Effector memory CD4-positive, alpha-beta T cell (primary cell): ENCODE data around the gene PUS7.

Source experiments
- DNase-seq, 3 donors: peaks; one replicate each; pipeline ENCODE4 v3.0.0-alpha.2; 2020
- H3K27ac ChIP-seq: 2 replicates; pipeline ENCODE4 v1.7.0; 2013; ENCODE audit warnings: mild to moderate bottlenecking, low read length, moderate library complexity; ENCODE audit not compliant: insufficient read depth, poor library complexity, severe bottlenecking
- H3K27me3 ChIP-seq: replicated peaks from 2 replicates; pipeline ENCODE4 v1.7.0; 2013; ENCODE audit warnings: mild to moderate bottlenecking, low read length; ENCODE audit not compliant: insufficient read depth, control insufficient read depth, poor library complexity, severe bottlenecking
- H3K36me3 ChIP-seq: 2 replicates; pipeline ENCODE4 v1.7.0; 2013; ENCODE audit warnings: mild to moderate bottlenecking, low read length, moderate library complexity; ENCODE audit not compliant: control insufficient read depth, insufficient read depth
- H3K4me1 ChIP-seq: 2 replicates; pipeline ENCODE4 v1.7.0; 2013; ENCODE audit warnings: low read length, mild to moderate bottlenecking; ENCODE audit not compliant: control insufficient read depth, insufficient read depth, poor library complexity, severe bottlenecking
- H3K4me3 ChIP-seq: 2 replicates; pipeline ENCODE4 v1.7.0; 2013; ENCODE audit warnings: low read length, low read depth, mild to moderate bottlenecking; ENCODE audit not compliant: insufficient read depth, poor library complexity, severe bottlenecking
- H3K9me3 ChIP-seq: 2 replicates; pipeline ENCODE4 v1.7.0; 2013; ENCODE audit warnings: mild to moderate bottlenecking, low read length, moderate library complexity; ENCODE audit not compliant: control insufficient read depth

PUS7 gene

DNA sequence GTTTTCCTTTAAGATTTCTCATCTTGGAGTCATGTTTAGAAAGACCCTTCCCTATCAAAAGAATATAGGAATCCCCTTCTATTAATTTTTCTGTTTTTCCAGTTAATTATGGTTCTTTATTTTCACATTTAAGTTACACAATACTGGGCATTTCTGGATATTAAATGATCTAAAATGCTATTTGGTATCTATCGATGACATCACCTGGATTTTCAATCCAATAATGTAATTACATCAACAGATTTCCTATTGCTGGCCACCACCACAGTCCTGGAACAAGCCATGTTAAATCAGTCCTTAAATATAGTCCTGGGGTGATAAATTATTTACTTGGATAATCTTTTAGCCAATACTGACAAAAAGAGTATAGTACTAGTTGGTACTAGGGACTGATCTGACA, 48.0 kb downstream of the PUS7 start:
- no peak overlapping the region for H3K27ac ChIP-seq
- no peaks in the 10 kb centered on the region for H3K4me1 ChIP-seq
- no peaks in the 10 kb centered on the region for H3K27me3 ChIP-seq
- DNase-seq: no peak
- H3K9me3 ChIP-seq: no peaks in the 10 kb centered on the region
- H3K4me3 ChIP-seq: no peak overlapping the region
- H3K36me3 ChIP-seq: no peaks in the 10 kb centered on the region

DNA sequence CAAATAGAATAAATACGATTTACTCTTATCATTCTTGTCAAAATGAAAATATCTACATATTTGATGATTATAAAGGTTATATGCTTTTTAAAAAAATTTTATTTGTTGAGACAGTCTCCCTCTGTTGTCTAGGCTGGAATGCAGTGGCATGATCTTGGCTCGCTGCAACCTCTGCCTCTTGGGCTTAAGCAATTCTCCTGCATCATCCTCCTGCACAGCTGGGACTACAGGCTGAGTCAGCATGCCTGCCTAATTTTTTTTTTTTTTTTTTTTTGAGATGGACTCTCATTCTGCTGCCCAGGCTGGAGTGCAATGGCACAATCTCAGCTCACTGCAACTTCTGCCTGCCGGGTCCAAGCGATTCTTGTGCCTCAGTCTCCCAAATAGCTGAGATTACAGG, 48.9 kb downstream of the PUS7 start:
- no peak for DNase-seq
- no peak overlapping the region for H3K27ac ChIP-seq
- no peaks in the 10 kb centered on the region for H3K27me3 ChIP-seq
- H3K9me3 ChIP-seq: no peaks in the 10 kb centered on the region
- no peak overlapping the region for H3K4me3 ChIP-seq
- no peaks in the 10 kb centered on the region for H3K36me3 ChIP-seq
- H3K4me1 ChIP-seq: no peaks in the 10 kb centered on the region

DNA sequence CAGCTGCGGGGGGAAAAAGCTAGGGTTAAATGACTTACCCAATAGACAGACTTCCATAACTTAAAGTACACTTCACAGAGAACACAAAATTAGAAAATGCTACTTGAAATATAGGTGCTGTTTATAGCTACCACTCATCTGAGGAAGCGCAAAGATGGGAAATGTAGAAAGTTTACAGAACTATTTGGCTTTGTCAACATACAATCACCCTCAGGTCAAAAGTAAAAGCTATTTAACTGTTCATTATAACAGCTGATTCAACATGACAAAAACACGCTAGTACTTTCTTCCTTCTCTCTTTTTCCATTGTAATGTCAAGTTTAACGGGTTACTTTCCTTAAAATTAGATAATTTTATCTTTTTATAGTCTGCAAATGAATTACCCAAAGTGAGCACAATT, 51.2 kb downstream of the PUS7 start:
- H3K27me3 ChIP-seq: no peaks in the 10 kb centered on the region
- no peak overlapping the region for H3K27ac ChIP-seq
- DNase-seq: no peak
- no peak overlapping the region for H3K4me3 ChIP-seq
- no peaks in the 10 kb centered on the region for H3K36me3 ChIP-seq
- H3K4me1 ChIP-seq: no peaks in the 10 kb centered on the region
- H3K9me3 ChIP-seq: no peaks in the 10 kb centered on the region

DNA sequence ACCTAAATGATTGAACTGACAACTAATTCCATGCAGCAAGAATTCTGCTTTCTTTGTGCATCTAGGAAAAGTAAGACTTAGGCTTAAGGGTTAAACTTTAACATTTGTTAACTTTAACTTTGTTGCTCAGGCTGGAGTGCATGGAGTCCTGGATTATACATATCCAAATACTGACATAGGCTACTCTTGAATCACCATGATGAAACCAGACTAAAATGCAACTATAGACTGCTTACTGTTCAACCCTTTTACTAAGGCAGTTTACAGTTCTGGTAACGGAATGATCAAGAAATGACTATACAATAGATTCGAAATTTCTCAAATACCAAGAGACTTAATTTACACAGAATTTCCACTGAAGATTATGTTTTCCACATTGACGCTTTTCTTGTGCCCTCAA, 52.0 kb downstream of the PUS7 start:
- Histone ChIP-seq H3K9me3 (no peaks in the 10 kb centered on the region), H3K27me3 (no peaks in the 10 kb centered on the region), H3K27ac (no peak overlapping the region), H3K4me1 (no peaks in the 10 kb centered on the region), H3K36me3 (no peaks in the 10 kb centered on the region), H3K4me3 (no peak overlapping the region)
- no peak for DNase-seq

DNA sequence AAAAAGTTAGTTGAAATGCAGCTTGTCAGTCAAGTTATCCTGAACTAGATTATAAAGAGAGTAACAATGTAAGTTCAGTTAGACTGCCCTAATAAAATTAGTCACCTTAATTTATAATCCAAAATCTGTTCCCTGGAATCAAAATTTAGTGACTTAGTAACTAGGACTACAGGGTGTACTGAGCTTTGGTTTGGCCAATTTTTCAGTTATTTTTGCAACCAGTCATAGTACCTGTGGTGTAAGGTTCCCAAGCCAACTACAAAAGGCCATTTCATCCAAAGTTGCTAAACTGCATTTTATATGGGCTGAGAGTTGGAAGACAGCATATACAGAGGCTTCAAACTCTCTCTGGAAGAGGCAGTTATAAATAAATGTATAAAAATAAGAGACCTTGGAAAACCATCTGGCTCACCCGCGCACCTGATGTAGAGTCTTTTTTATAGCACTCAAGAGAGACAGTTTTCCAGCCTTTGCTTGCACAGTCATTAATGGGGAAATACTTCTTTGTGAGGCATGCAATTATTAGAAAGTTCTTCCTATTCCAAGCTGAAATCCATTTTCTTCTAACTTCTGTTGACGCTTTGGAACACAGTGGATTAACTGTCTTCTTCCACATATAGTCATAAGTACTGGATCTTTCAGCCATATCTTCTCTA, 59.2 kb downstream of the PUS7 start:
- H3K27me3 ChIP-seq: no peaks in the 10 kb centered on the region
- no peaks in the 10 kb centered on the region for H3K4me1 ChIP-seq
- no peak for DNase-seq
- no peaks in the 10 kb centered on the region for H3K36me3 ChIP-seq
- H3K9me3 ChIP-seq: no peaks in the 10 kb centered on the region
- H3K27ac ChIP-seq: no peak overlapping the region
- H3K4me3 ChIP-seq: no peak overlapping the region

DNA sequence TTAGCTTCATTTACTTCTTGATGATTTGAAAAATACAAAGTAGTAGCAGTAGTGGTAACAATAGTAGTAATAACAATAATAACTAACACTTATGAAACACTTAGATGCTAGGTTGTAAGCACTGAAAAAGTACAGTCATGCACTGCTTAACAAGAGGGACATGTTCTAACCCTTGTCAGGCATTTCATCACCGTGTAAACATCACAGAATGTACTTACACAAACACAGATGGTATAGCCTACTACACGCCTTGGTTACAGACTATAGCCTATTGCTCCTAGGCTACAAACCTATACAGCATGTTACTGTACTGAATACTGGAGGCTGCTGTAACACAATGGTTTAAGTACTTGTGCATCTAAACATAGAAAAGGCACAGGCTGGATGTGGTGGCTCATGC, 60.6 kb downstream of the PUS7 start:
- H3K4me3 ChIP-seq: no peak overlapping the region
- H3K4me1 ChIP-seq: no peaks in the 10 kb centered on the region
- H3K27me3 ChIP-seq: no peaks in the 10 kb centered on the region
- no peaks in the 10 kb centered on the region for H3K9me3 ChIP-seq
- DNase-seq: no peak
- no peaks in the 10 kb centered on the region for H3K36me3 ChIP-seq
- no peak overlapping the region for H3K27ac ChIP-seq

DNA sequence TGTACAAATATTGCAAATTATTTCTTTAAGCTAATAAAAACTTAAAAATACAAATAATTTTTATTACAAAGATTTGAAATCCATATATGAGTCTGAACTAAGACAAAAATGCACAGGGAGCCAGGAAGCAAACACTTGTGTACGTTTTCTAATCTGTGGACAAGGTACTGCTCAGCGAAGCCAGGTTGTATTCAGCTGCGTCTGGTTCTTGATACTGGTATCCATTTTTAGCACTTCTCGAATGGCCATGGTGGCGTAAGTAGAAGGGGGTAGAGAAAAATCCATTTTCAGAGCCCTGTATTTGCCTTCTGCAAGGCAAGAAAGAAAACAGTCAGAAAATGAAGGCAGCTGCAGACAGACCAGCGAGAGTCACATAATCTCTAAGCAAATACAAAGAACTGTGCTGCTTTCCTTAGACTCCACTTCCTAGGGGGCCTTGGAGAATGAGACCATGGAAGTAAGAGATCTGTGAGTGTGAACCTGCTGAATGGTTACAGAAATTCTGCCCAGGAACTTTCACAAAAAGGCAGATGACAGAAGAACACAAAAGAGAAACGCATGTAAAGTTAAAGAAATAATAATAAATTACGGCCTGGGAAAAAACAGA, 64.3 kb downstream of the PUS7 start:
- no peaks in the 10 kb centered on the region for H3K36me3 ChIP-seq
- no peak overlapping the region for H3K4me3 ChIP-seq
- H3K27ac ChIP-seq: no peak overlapping the region
- H3K4me1 ChIP-seq: no peaks in the 10 kb centered on the region
- no peak for DNase-seq
- H3K9me3 ChIP-seq: no peaks in the 10 kb centered on the region
- H3K27me3 ChIP-seq: no peaks in the 10 kb centered on the region

DNA sequence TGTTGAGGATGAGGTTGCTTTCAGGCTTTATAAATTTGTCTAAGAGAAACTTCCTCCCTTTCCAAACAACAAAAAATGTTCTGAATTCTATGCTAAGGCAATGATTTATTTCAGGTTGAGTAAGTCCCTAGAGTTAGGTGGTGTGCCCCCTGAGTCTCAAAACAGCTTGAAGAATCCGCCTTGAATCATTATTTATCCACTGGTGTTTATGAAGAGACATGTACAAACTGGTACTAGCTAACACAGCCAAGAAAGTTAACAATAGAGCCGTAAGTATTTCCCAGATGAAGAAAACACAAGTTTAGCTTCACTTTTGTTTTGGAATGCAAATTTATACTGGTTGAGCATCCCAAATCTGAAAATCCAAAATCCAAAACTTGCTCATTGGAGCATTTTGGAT, 67.2 kb downstream of the PUS7 start:
- no peak for DNase-seq
- no peaks in the 10 kb centered on the region for H3K9me3 ChIP-seq
- H3K36me3 ChIP-seq: no peaks in the 10 kb centered on the region
- no peaks in the 10 kb centered on the region for H3K27me3 ChIP-seq
- H3K4me1 ChIP-seq: no peaks in the 10 kb centered on the region
- H3K27ac ChIP-seq: no peak overlapping the region
- H3K4me3 ChIP-seq: no peak overlapping the region

DNA sequence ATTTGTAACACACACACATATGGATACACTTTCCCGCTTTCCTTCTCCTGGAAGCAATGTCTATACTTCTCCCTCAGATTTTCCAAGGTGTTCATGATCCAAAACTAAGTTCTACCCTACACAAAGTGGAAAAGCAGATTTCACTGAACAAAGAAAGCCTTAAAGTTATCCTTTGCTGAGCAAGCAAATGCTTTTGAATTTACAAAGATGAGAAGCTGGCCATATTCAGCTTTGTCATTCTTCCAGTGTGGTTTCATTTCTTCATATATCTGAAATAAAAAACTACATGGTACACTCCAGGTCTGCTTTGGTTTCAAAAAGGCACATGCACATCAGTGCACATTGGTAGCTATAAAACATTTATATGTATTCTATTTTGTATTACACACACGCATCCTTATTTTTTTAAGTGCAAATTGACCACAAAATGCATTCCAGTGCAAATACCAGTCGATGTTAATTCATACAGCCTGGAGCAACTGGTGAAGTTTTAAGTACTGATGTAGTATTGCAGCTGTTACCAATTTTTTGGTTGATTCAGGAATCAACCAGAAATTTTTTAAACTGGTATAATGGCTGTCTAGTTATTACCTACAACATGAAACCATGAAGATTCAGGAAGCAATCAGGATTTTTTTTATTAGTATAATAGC, 67.8 kb downstream of the PUS7 start:
- no peak overlapping the region for H3K27ac ChIP-seq
- H3K4me3 ChIP-seq: no peak overlapping the region
- no peaks in the 10 kb centered on the region for H3K36me3 ChIP-seq
- no peak for DNase-seq
- no peaks in the 10 kb centered on the region for H3K4me1 ChIP-seq
- H3K9me3 ChIP-seq: no peaks in the 10 kb centered on the region
- no peaks in the 10 kb centered on the region for H3K27me3 ChIP-seq

DNA sequence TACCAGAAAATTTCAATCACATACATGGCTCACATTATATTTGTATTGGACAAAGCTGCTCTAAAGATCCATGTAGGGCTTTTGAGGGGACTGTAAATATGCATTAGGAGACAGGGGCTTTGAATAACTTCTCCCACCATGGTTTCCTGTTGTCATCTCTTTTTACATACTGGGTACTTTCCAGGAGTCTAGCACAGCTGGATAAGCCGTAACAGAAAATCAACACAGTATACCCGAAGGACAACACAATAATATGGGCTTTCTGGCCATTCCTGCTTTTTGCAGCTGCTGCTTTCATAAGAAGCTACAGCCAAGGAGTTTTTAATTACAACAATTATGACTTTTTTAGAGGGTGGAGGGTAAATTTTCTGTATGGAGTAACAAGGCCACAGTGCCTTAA, 70.0 kb downstream of the PUS7 start:
- no peak for DNase-seq
- Histone ChIP-seq H3K27ac (no peak overlapping the region), H3K4me3 (no peak overlapping the region)

More for the DNA sequence above, 70.0 kb downstream of the PUS7 start:
- H3K9me3 ChIP-seq: no peaks in the 10 kb centered on the region
- peaks cover 5% of the 10 kb centered on the region for H3K4me1 ChIP-seq
- no peaks in the 10 kb centered on the region for H3K27me3 ChIP-seq
- H3K36me3 ChIP-seq: no peaks in the 10 kb centered on the region
